GM12878 (cell line): ENCODE results near the gene ZNF334. TPM values are rescaled to one million over a fixed set of nuclear protein-coding genes. Genes with fewer than 3 reads are reported as not detected.

ENCODE experiments used
- ATAC-seq: fragments of 200-7000 bp; cut with Tn5 transposase; 3 replicates; pipeline ENCODE4 v1.9.1; 2020; ENCODE audit warnings: mild to moderate bottlenecking, moderate library complexity
- BruUV-seq: library from RNA; stranded (reverse); fragments of 400-500 nt; replicated peaks from 2 replicates; lab custom pipeline; 2021; lab: Mats Ljungman, UMichigan
- CTCF ChIA-PET: fragments of 300-600 bp; sonication (Branson Sonifier 250); formaldehyde crosslinking; extraction: SDS; loops from one replicate; lab custom pipeline; 2021; ENCODE audit warnings: inconsistent platforms; lab: Yijun Ruan, JAX
- POLR2A ChIA-PET: fragments of 350-600 bp; formaldehyde crosslinking; extraction: SDS; loops from one replicate; lab custom pipeline; 2021; ENCODE audit warnings: inconsistent platforms; lab: Charles Lee
- RAD21 ChIA-PET: fragments of 300-600 bp; sonication (Branson Sonifier 250); formaldehyde crosslinking; loops from one replicate; lab custom pipeline; 2023; ENCODE audit warnings: antibody characterized with exemption; ENCODE audit not compliant: unreplicated experiment; lab: Charles Lee
- SMC1A ChIA-PET: fragments of 300-600 bp; sonication (Branson Sonifier 250); formaldehyde crosslinking; loops from one replicate; lab custom pipeline; 2023; ENCODE audit not compliant: unreplicated experiment, uncharacterized antibody; lab: Charles Lee
- DNase-seq: peaks from one replicate; pipeline ENCODE4 v3.0.0-alpha.2; 2011; ENCODE audit warnings: low read depth, low spot score
- FAIRE-seq: peaks from 3 replicates; lab custom pipeline; 2011; peaks lifted over from hg19 to GRCh38; lab: Jason Lieb, UNC
- H2AFZ ChIP-seq: 2 replicates; pipeline ENCODE4 v1.6.0; 2011; ENCODE audit warnings: low read depth, low read length, control low read depth; ENCODE audit not compliant: control insufficient read depth
- H3K27ac ChIP-seq: 2 replicates; pipeline ENCODE4 v1.5.1; 2011; ENCODE audit warnings: control low read depth; ENCODE audit not compliant: control insufficient read depth, insufficient read depth
- H3K27me3 ChIP-seq, 2 experiments: replicated peaks in 1 of 2; 2 replicates each; pipeline versions ENCODE4 v1.6.0 to v1.6.1; 2011; ENCODE audit warnings: low read length in 1 of 2; ENCODE audit not compliant: control insufficient read depth in 2 of 2, insufficient read depth in 2 of 2
- H3K36me3 ChIP-seq, 2 experiments: 2 replicates each; pipeline ENCODE4 v1.5.1; 2011; ENCODE audit warnings: low read length in 1 of 2; ENCODE audit not compliant: control insufficient read depth in 2 of 2, insufficient read depth in 2 of 2
- H3K4me1 ChIP-seq: 2 replicates; pipeline ENCODE4 v1.6.1; 2011; ENCODE audit warnings: mild to moderate bottlenecking, low read length, moderate library complexity, mixed read lengths; ENCODE audit not compliant: control insufficient read depth, insufficient read depth
- H3K4me2 ChIP-seq: 2 replicates; pipeline ENCODE4 v1.6.0; 2011; ENCODE audit warnings: control low read depth; ENCODE audit not compliant: control insufficient read depth, insufficient read depth
- H3K4me3 ChIP-seq: fragments of 200-600 bp; sonication (generic); 2 replicates; pipeline ENCODE4 v1.5.1; 2016
- H3K79me2 ChIP-seq: 2 replicates; pipeline ENCODE4 v1.6.0; 2011; ENCODE audit warnings: low read length; ENCODE audit not compliant: control insufficient read depth, insufficient read depth
- H3K9ac ChIP-seq: 2 replicates; pipeline ENCODE4 v1.8.0; 2011; ENCODE audit warnings: low read length, control low read depth, mixed read lengths; ENCODE audit not compliant: control insufficient read depth, insufficient read depth
- H3K9me3 ChIP-seq: replicated peaks from 3 replicates; pipeline ENCODE4 v1.5.1; 2011; ENCODE audit warnings: mild to moderate bottlenecking, low read length; ENCODE audit not compliant: control insufficient read depth, insufficient read depth
- H4K20me1 ChIP-seq: 2 replicates; pipeline ENCODE4 v1.6.0; 2011; ENCODE audit not compliant: control insufficient read depth, insufficient read depth
- MEF2B ChIP-seq: fragments of 450-650 bp; IDR thresholded peaks from 2 replicates; pipeline ENCODE4 v1.6.1; 2018; ENCODE audit warnings: mild to moderate bottlenecking, moderate library complexity; ENCODE audit not compliant: partially characterized antibody, poor library complexity, severe bottlenecking
- RAD21 ChIP-seq: IDR thresholded peaks from 2 replicates; pipeline ENCODE4 v1.6.1; 2011; ENCODE audit warnings: mild to moderate bottlenecking, low read depth, low read length, moderate library complexity; ENCODE audit not compliant: insufficient read depth
- RCOR1 ChIP-seq: conservative IDR thresholded peaks from 2 replicates; pipeline ENCODE4 v1.6.1; 2012; ENCODE audit warnings: low read depth, low read length, improper control_type of control experiment
- WGBS: methylation state at CpG from one replicate; pipeline ENCODE4 v1.1.6; 2016; ENCODE audit warnings: low lambda C conversion rate; ENCODE audit not compliant: insufficient replicate concordance, insufficient coverage; ENCODE audit errors: missing lambda C conversion rate; 5-methylcytosine and 5-hydroxymethylcytosine counted together
- in situ Hi-C: fragments of 300-500 bp; cut with MboI; formaldehyde crosslinking; loops from 9 replicates; pipeline ENCODE4 v1.14.3; 2018; ENCODE audit warnings: mixed read lengths
- intact Hi-C: fragments of 100-400 bp; cut with micrococcal nuclease; formaldehyde crosslinking; loops from one replicate; pipeline ENCODE4 v1.14.2; 2022; ENCODE audit not compliant: unreplicated experiment
- polyA plus RNA-seq, 11 experiments: library from polyadenylated mRNA; depleted of rRNA in 4 of 11; unstranded in 6 of 11; stranded (reverse) in 5 of 11; fragments of >200 nt; fragmentation: Nextera tagmentation in 4 of 11; fragmentation: Illumina TruSeq in 1 of 11; extraction: Ambion mirVana in 4 of 11; extraction: Trizol in 1 of 11; gene quantifications; 1 replicate in 1 of 11; 2 replicates in 10 of 11; pipeline versions ENCODE4 v1.2.1 to v1.2.3, GENCODE V29; 2011 to 2016; ENCODE audit warnings: inconsistent platforms in 2 of 11, missing spikeins in 2 of 11, low read depth in 1 of 11
- total RNA-seq, 4 experiments: library from RNA; depleted of rRNA in 3 of 4; stranded (reverse); fragments of >200 nt in 3 of 4; fragmentation: Illumina TruSeq in 1 of 4; extraction: Trizol in 1 of 4; gene quantifications; 2 replicates each; pipeline versions ENCODE4 v1.2.1 to v1.2.3, GENCODE V29; 2013 to 2021
- TF ChIP-seq, protein P1 (sequence below): fragments of 450-650 bp; IDR thresholded peaks from 2 replicates; pipeline ENCODE4 v1.6.1; 2017; ENCODE audit warnings: mild to moderate bottlenecking, low read depth, inconsistent platforms; ENCODE audit not compliant: poor library complexity, severe bottlenecking
- TF ChIP-seq, protein P2 (sequence below): IDR thresholded peaks from 2 replicates; pipeline ENCODE4 v1.6.1; 2011; ENCODE audit warnings: mild to moderate bottlenecking, low read depth, low read length, moderate library complexity; ENCODE audit not compliant: insufficient replicate concordance
- TF ChIP-seq, protein P3 (sequence below), 3 experiments: IDR thresholded peaks in 2 of 3; conservative IDR thresholded peaks in 1 of 3; 2 replicates each; pipeline ENCODE4 v1.5.1; 2011; ENCODE audit warnings: low read depth in 3 of 3, low read length in 3 of 3, mild to moderate bottlenecking in 3 of 3, control low read depth in 2 of 3, moderate library complexity in 2 of 3, inconsistent platforms in 1 of 3, mixed read lengths in 1 of 3; ENCODE audit not compliant: control insufficient read depth in 2 of 3, insufficient read depth in 1 of 3; ENCODE audit errors: extremely low read depth in 1 of 3

Gene ZNF334
- total and polyA plus RNA-seq, 10 of the 15 experiments (the other 5 are each of a cell fraction or from before 2014, with no cell fraction given), result 0.08 to 2.0 (median 1.2) TPM

DNA sequence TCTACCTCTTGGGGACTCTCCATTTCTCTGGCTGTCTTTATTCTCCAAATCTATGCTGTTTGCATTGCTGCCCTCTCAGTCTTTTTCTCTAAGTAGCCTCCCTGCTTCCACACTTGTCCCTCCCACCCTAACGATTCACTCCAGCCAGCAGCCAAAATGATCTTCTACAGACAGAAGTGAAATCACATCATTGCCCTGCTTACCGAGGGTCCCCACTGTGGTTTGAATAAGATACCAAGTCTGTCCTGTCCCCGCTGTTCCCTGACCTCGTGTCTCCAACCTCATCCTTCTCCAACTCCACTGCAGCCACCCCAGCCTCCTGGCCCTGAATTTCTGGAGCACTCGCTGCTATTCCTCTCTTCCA, 48.6 kb upstream of the ZNF334 start (continued):
- TF ChIP-seq, protein P1, sequence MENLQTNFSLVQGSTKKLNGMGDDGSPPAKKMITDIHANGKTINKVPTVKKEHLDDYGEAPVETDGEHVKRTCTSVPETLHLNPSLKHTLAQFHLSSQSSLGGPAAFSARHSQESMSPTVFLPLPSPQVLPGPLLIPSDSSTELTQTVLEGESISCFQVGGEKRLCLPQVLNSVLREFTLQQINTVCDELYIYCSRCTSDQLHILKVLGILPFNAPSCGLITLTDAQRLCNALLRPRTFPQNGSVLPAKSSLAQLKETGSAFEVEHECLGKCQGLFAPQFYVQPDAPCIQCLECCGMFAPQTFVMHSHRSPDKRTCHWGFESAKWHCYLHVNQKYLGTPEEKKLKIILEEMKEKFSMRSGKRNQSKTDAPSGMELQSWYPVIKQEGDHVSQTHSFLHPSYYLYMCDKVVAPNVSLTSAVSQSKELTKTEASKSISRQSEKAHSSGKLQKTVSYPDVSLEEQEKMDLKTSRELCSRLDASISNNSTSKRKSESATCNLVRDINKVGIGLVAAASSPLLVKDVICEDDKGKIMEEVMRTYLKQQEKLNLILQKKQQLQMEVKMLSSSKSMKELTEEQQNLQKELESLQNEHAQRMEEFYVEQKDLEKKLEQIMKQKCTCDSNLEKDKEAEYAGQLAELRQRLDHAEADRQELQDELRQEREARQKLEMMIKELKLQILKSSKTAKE, result no peak
- TF ChIP-seq, protein P2, sequence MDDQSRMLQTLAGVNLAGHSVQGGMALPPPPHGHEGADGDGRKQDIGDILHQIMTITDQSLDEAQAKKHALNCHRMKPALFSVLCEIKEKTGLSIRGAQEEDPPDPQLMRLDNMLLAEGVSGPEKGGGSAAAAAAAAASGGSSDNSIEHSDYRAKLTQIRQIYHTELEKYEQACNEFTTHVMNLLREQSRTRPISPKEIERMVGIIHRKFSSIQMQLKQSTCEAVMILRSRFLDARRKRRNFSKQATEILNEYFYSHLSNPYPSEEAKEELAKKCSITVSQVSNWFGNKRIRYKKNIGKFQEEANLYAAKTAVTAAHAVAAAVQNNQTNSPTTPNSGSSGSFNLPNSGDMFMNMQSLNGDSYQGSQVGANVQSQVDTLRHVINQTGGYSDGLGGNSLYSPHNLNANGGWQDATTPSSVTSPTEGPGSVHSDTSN, result no peak
- TF ChIP-seq MEF2B, result no peak

DNA sequence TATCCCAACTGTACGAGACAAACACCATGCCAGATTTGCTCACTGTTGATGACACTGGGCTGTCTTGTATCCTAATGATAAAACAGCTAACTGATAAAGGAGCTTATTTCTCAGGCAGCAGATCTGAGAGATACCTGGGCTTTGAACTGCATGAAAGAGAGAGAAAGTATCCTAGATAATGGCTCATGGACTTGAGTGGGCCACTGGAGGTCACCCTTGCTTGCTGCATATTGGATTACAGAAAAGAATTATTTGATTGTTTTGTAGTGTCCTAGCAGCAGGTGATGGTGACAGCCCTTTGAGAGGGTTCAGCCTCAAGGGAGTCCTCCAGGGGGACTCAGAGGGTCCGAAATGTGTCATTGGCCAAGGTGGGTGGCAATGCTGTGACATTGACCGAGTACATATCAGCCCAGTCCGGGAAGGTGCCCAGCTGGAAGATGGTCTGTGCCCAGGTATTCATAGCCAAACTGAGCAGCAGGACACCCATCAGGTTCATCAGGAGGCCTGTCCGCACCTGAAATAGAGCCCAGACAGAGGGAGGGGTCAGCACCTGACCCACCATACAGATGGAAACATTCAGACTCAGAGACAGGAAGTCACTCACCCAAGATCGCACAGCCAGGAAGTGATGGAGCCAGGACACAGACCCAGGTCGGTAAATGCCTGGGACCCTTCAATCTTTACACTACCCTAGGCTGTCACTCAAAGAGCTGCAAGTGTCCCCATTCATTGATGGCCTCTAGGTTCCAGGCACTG, 46.5 kb upstream of the ZNF334 start:
- Histone ChIP-seq H3K4me1 (peaks cover 18% of the 10 kb centered on the region), H2AFZ (no peak overlapping the region), H3K4me3 (no peak overlapping the region), H3K9me3 (no peaks in the 10 kb centered on the region), H3K4me2 (no peak overlapping the region), H3K9ac (no peak overlapping the region), H3K79me2 (no peaks in the 10 kb centered on the region), H4K20me1 (no peaks in the 10 kb centered on the region), H3K27me3 (no peaks in the 10 kb centered on the region), H3K27ac (no peak overlapping the region), H3K36me3 (no peaks in the 10 kb centered on the region)
- POLR2A ChIA-PET, result no interaction called here
- DNase-seq (no peak), FAIRE-seq (no peak), ATAC-seq (no peak)
- SMC1A ChIA-PET, result interaction anchor here (1.0 kb wide), 1 partner anchor 10 kb away, joined by 4 read pairs; the partner anchor contains the start of gene OCSTAMP
- 58% methylated on average over 7 of the region's 7 CpGs for WGBS
- intact Hi-C loops, result no loop called here
- in situ Hi-C loops, result loop anchor here (10.0 kb wide), 1 partner anchor 125 kb away; the partner anchor contains the start of gene TP53RK
- no TSS peak for BruUV-seq
- RAD21 ChIA-PET, result interaction anchor here (2.5 kb wide), 1 partner anchor 8 kb away, joined by 8 read pairs; no protein-coding TSS in a partner anchor
- TF ChIP-seq RCOR1 (no peak), RAD21 (peak; percentile 37; the same call in 1 of the 2 replicates)
- TF ChIP-seq, protein P3, sequence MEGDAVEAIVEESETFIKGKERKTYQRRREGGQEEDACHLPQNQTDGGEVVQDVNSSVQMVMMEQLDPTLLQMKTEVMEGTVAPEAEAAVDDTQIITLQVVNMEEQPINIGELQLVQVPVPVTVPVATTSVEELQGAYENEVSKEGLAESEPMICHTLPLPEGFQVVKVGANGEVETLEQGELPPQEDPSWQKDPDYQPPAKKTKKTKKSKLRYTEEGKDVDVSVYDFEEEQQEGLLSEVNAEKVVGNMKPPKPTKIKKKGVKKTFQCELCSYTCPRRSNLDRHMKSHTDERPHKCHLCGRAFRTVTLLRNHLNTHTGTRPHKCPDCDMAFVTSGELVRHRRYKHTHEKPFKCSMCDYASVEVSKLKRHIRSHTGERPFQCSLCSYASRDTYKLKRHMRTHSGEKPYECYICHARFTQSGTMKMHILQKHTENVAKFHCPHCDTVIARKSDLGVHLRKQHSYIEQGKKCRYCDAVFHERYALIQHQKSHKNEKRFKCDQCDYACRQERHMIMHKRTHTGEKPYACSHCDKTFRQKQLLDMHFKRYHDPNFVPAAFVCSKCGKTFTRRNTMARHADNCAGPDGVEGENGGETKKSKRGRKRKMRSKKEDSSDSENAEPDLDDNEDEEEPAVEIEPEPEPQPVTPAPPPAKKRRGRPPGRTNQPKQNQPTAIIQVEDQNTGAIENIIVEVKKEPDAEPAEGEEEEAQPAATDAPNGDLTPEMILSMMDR (IDR thresholded peaks at IDR 0.05 in 2 of 3, conservative IDR thresholded peaks at IDR 0.05 in 1 of 3; ENCODE audit: control insufficient read depth in 2 of 3, extremely low read depth in 1 of 3, insufficient read depth in 1 of 3, low read depth in 3 of 3, low read length in 3 of 3), result peak in 1 of 3 experiments; percentile 12; a peak in 1 of 6 replicates
- CTCF ChIA-PET, result interaction anchor here (0.8 to 1.6 kb wide), 6 partner anchors 8 to 118 kb away, joined by 3 to 11 read pairs (median 3); partner anchors contain the start of gene OCSTAMP
